Skeletal muscle cell (primary cell): ENCODE measurements around the gene GARS1.
"Not testable (repeated sequence)": the region's sequence is repeated elsewhere in the genome, so short reads cannot be mapped to it uniquely, and the experiment has no call there.

ENCODE experiments used
- DNase-seq: peaks from one replicate; pipeline ENCODE4 v3.0.0-alpha.2; 2010; ENCODE audit warnings: low read depth
- H3K4me3 ChIP-seq: 2 replicates; pipeline ENCODE4 v1.5.1; 2011; ENCODE audit warnings: low read depth, mild to moderate bottlenecking, control low read depth, low read length, moderate library complexity

Gene GARS1

GRCh38 chr7:30617359-30617758, 22.7 kb downstream of the GARS1 start:
- no peak overlapping the region for H3K4me3 ChIP-seq
- DNase-seq = no peak

GRCh38 chr7:30618080-30618676, 23.5 kb downstream of the GARS1 start:
- no peak overlapping the region for H3K4me3 ChIP-seq
- no peak for DNase-seq

DNA sequence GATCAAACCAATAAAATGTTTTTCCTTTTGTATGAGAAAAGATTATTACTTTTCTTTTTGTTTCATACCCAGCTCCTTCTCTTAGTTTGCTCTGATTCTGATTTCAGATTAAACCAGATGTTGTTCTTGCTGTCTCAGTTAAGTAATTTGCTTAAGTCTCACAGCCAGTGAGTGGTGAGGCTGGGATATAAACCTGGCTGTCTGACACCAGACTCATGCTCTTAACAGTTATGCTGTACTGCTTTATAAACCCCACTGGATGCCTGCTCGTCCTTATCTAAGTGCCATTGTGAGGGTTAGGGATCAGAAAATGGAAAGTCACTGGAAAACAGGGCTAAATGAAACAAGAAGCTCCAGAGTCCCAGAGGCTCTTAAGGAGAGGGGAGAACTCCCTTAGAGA, 24.3 kb downstream of the GARS1 start:
- no peak for DNase-seq

GRCh38 chr7:30625283-30625682, 30.6 kb downstream of the GARS1 start:
- DNase-seq = no peak
- no peak overlapping the region for H3K4me3 ChIP-seq

More for the DNA sequence above, 24.3 kb downstream of the GARS1 start:
- no peak overlapping the region for H3K4me3 ChIP-seq

GRCh38 chr7:30627026-30627425, 32.3 kb downstream of the GARS1 start:
- no peak overlapping the region for H3K4me3 ChIP-seq
- no peak for DNase-seq

DNA sequence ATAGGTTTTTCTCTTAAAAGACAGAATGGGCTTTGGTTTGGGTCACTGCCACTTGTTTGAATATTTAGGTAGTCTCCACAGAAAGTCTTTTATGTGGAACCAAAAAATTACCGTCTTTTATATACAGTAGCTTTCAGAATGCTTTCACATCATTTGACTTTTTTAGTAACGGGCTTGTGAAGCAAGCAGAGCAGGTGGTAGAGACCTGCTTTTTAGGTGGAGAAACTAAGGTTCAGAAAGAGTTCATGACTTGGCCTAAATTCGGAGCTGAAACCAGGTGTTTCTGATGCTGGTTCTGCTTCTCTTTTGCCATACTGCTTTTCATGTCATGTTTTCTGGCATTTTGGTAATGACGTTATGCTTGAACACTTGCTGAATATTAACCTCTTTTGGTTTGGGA, 36.3 kb downstream of the GARS1 start:
- no peak overlapping the region for H3K4me3 ChIP-seq
- DNase-seq = no peak

DNA sequence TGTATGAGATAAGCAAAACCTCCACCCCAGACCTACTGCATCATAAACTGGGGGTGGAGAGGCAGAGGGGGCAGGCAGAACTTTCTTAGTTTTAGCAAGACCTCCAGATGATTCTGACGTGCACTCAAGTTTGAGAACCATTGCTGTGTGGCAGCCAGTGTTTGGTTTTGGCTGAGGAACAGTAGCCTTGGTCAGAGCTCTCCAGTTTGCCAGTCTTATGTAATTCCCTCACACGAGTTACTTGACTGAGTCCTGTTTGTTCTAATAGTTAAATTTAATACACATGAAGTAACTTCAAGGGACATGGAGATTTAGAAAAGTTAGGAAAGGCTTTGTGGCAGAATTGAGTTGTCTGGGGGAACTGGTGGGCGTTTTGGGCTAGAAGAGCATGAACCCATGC, 38.5 kb downstream of the GARS1 start:
- no peak overlapping the region for H3K4me3 ChIP-seq
- no peak for DNase-seq

DNA sequence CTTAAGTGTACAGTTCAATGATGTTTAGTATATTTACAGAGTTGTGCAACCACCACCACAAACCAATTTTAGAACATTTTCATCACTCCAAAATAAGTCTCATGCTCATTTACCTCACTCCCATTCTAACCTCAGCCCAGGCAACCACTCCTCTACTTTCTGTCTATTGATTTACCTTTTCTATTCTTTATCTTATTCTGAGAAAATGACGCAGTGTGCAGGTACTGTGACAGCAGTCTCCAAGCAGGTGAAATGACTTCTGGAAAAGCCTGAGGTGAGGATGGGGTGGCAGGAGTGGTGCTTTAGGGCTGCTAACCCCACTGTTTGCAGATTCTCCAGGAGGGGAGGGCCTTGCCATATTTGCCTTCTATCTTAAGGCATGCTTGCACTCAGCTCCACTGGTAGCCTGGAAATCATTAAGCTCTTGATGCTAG, 39.5 kb downstream of the GARS1 start:
- no peak for DNase-seq

DNA sequence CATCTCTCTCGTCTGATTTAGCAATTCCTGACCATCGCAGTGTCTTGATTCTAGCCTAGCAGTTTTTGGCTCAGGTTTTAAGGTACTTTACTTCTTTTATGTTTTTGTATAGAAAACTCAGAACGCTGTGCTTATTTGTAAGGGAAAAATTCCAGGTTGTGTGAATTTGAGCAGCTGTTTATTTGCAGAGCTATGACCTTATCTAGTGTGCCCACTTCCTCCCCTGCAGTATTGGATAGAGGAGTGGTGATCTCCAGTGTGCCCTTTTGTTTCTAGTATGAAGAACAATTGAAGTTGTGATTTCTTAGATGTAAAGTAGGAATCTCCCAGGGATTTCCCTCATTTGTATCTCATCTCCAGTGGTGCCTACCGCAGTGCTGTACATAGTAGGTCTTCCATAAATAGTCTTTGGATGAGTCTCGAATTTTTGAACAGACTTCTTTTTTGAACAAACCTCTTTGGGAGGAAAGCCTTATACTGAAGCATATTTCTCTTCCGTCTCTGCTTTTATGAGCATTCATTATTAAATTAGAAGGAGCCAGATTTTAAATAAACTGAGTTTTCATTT, 40.0 kb downstream of the GARS1 start:
- DNase-seq = no peak
- H3K4me3 ChIP-seq = no peak overlapping the region

More for the DNA sequence above, 39.5 kb downstream of the GARS1 start:
- H3K4me3 ChIP-seq = no peak overlapping the region

DNA sequence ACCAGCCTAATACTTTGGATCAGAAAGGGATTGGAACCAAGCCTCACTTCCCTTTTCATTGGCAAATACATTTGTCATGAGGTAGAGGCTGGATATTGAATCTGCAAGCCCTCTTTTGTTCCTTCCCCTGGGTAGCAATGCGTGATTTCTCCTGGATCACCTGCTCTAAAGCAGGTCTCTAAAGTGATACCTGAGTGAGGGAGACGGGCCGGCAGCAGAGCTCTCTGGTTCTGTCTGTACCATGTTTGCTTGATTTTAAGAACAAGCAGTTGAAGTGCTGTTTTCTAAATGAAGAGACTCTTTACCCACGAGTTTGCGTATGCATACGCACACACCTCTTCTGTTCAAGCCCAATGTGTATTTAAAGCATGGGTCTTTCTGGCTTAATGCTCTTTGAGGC, 41.1 kb downstream of the GARS1 start:
- no peak overlapping the region for H3K4me3 ChIP-seq
- no peak for DNase-seq

DNA sequence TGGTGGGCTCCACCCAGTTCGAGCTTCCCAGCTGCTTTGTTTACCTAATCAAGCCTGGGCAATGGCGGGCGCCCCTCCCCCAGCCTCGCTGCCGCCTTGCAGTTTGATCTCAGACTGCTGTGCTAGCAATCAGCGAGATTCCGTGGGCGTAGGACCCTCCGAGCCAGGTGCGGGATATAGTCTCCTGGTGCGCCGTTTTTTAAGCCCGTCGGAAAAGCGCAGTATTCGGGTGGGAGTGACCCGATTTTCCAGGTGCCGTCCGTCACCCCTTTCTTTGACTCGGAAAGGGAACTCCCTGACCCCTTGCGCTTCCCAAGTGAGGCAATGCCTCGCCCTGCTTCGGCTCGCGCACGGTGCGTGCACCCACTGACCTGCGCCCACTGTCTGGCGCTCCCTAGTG, 47.6 kb downstream of the GARS1 start:
- not testable (repeated sequence) for DNase-seq, H3K4me3 ChIP-seq

DNA sequence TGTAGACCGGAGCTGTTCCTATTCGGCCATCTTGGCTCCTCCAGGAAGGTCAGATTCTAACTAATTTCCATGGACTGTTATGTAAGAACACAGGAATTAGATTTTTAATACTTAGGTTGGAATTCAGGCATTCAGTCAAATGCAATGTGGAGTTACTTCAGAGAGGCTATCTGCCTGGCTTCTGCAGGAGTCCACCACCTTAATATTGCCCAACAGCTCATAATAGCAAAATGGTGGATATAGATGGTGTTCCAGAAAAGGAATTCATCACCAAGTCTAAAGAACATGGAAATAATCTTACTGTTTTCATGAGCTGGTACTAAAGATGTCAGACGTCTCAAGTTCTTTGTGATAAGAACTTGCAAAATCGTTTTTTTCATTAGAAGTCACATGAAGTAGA, 48.1 kb downstream of the GARS1 start:
- DNase-seq = no peak
- H3K4me3 ChIP-seq = no peak overlapping the region

DNA sequence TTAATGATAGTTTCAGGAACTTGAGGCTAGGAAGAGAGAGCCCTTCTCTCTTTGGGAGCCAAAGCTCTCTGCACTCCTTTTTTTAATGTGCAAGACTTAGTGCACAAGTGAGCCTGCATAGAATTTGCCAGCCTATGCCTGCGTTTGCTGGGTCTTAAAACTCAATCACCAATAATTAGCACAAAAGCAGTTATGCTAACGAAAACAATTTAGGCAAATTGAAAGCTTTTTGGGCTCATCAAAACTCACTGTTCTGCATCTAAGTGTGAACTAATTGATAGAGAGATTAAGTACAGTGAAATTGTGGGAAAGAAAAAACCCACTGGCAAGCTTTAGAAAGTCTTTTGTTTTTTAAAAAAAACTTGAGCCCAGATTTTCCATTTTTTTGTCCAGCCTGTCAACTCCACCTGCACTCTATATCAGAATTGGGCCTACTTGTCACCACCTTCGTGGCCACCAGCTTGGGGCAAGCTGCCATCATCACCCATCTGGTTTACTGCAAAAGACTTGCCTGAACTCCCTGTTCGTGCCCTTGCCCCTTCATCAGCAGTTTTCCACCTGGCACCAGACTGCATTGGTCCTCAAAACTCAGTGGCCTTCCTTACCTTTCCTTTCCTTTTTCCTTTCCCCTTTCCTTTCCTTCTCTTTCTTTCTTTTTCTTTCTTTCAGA, 49.7 kb downstream of the GARS1 start:
- DNase-seq = no peak
- no peak overlapping the region for H3K4me3 ChIP-seq

GRCh38 chr7:30645661-30646060, 51.0 kb downstream of the GARS1 start:
- H3K4me3 ChIP-seq = no peak overlapping the region
- no peak for DNase-seq

- no peak for DNase-seq
- H3K4me3 ChIP-seq = no peak overlapping the region
These were observed 51.5 kb downstream of the GARS1 start for GRCh38 chr7:30646154-30646553.

GRCh38 chr7:30647589-30648364, 53.1 kb downstream of the GARS1 start:
- no peak overlapping the region for H3K4me3 ChIP-seq
- DNase-seq = no peak

GRCh38 chr7:30648744-30649540, 54.3 kb downstream of the GARS1 start:
- no peak overlapping the region for H3K4me3 ChIP-seq
- no peak for DNase-seq

GRCh38 chr7:30649717-30650420, 55.2 kb downstream of the GARS1 start:
- no peak overlapping the region for H3K4me3 ChIP-seq
- no peak for DNase-seq

GRCh38 chr7:30650421-30650808, 55.7 kb downstream of the GARS1 start:
- no peak for DNase-seq
- no peak overlapping the region for H3K4me3 ChIP-seq
